22Rv1 (cell line): ENCODE results near the gene GLTP.

Experiments used
- ZFX ChIP-seq: fragments of 450-650 bp; IDR thresholded peaks from 2 replicates; pipeline ENCODE4 v1.6.1; 2017; ENCODE audit warnings: antibody characterized with exemption, borderline replicate concordance
- TF ChIP-seq, protein P1 (sequence below): fragments of 450-650 bp; IDR thresholded peaks from 2 replicates; pipeline ENCODE4 v1.5.1; 2017; ENCODE audit warnings: mild to moderate bottlenecking

- TF ChIP-seq, protein P1, sequence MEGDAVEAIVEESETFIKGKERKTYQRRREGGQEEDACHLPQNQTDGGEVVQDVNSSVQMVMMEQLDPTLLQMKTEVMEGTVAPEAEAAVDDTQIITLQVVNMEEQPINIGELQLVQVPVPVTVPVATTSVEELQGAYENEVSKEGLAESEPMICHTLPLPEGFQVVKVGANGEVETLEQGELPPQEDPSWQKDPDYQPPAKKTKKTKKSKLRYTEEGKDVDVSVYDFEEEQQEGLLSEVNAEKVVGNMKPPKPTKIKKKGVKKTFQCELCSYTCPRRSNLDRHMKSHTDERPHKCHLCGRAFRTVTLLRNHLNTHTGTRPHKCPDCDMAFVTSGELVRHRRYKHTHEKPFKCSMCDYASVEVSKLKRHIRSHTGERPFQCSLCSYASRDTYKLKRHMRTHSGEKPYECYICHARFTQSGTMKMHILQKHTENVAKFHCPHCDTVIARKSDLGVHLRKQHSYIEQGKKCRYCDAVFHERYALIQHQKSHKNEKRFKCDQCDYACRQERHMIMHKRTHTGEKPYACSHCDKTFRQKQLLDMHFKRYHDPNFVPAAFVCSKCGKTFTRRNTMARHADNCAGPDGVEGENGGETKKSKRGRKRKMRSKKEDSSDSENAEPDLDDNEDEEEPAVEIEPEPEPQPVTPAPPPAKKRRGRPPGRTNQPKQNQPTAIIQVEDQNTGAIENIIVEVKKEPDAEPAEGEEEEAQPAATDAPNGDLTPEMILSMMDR = no peak
- TF ChIP-seq ZFX = no peak
Observed at GRCh38 chr12:109808876-109809646, 71.3 kb downstream of the GLTP start.
